ENCODE data around the gene CRAMP1.
A peak's percentile ranks its signal among the peaks of the same experiment; 100 is the strongest.

The CRAMP1 gene

DNA sequence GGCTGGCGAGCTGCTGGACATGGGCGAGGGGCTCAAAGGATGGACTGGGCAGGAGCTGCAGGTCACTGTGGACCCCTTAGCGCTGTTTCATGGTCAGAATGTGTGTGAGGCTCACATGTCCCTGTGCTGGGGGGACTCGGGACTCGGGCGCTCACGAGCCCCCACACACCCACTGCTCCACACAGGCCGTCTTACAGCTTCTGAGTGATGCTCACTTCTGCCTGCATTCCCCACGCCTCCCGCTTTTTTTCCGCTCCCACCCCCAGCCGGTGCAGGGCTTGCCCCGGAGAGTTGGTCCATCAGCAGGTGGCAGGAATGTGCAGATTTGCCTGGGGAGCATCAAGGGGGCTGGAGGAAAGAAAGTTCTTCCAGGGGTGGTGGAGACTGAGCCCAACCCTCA, 45.7 kb downstream of the CRAMP1 start:
- no peak for DNase-seq

DNA sequence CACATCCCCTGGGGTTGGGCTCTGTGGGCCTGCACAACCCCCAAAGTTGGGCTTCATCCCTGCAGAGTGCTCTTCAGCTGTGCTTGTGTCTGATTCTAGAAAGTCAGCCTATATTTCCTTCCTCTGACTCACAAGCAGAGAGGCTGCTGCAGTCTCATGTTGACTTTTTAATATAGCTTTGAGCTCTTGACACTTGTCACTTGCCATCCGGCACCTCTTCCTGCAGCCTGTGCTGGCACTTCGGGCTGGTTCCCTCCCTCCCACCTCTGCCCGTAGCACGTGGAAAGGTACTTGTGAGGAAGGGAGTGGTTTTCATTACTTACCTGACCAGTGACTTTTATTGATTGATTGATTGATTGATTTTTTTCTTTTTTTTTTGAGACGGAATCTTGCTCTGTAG, 46.9 kb downstream of the CRAMP1 start:
- no peak for DNase-seq

GRCh38 chr16:1661826-1662225, 49.7 kb downstream of the CRAMP1 start:
- DNase-seq, result no peak

GRCh38 chr16:1662543-1662942, 50.4 kb downstream of the CRAMP1 start:
- DNase-seq, result no peak

- no peak for DNase-seq
Measured at GRCh38 chr16:1665829-1666228, 53.7 kb downstream of the CRAMP1 start.

- DNase-seq, result no peak
Measured at GRCh38 chr16:1666316-1666715, 54.2 kb downstream of the CRAMP1 start.

GRCh38 chr16:1667271-1667670, 55.1 kb downstream of the CRAMP1 start:
- no peak for DNase-seq

DNA sequence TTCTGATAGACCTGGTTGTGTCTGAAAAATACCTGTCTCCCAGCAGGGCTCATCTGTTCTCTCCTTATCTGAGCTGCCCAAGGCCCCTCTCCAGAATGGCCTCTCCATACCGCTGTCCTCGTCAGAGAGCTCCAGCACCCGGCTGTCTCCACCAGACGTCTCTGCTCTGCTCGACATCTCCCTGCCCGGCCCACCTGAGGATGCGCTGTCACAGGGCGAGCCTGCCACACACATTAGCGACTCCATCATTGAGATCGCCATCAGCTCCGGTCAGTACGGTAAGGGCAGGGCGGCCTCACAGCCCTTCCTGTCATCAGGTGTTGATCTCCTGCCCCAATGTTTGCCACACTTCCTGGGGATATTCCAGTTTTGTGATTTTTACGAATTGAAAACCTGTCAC, 55.8 kb downstream of the CRAMP1 start:
- DNase-seq, result no peak

GRCh38 chr16:1668612-1669319, 56.6 kb downstream of the CRAMP1 start:
- no peak for DNase-seq

GRCh38 chr16:1669698-1670097, 57.5 kb downstream of the CRAMP1 start:
- no peak for DNase-seq

GRCh38 chr16:1670371-1670770, 58.2 kb downstream of the CRAMP1 start:
- DNase-seq, result no peak

- no peak for DNase-seq
Measured at GRCh38 chr16:1670866-1671265, 58.7 kb downstream of the CRAMP1 start.

DNA sequence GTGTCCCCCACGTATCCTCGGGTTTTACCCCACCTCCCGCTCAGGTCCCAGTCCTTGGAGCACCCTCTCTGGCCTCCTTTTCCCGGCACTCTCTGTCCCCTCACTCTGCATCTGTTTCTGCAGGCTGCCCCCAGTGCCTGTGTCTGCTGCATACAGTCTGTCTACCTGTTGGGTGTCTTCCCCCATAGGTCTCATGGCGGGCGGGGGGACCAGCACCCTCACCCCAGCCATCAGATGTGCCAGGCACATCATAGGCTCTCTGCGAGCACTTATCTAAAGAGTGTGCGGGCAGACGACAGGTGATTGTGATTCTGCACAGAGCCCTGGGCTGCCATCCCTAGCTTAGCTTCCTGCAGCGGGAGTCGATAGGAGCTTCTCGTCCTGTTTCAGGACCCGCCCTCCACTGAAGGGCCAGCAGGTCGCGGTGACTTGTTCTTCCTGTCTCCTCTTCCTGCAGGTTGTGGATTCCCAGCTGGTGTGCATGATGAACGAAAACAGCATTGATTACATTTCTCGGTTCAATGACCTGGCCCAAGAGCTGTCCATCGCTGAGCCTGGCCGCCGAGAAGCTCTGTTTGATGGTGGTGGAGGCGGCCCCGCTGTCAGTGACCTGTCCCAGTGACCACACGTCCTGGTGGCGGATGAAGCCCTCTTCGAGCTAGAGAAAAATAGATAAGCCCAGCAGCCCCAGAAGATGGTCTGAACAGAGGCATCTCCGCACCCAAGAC, 61.4 kb downstream of the CRAMP1 start:
- DNase-seq, result no peak

- DNase-seq, result no peak
Measured at GRCh38 chr16:1674306-1674705, 62.1 kb downstream of the CRAMP1 start.

DNA sequence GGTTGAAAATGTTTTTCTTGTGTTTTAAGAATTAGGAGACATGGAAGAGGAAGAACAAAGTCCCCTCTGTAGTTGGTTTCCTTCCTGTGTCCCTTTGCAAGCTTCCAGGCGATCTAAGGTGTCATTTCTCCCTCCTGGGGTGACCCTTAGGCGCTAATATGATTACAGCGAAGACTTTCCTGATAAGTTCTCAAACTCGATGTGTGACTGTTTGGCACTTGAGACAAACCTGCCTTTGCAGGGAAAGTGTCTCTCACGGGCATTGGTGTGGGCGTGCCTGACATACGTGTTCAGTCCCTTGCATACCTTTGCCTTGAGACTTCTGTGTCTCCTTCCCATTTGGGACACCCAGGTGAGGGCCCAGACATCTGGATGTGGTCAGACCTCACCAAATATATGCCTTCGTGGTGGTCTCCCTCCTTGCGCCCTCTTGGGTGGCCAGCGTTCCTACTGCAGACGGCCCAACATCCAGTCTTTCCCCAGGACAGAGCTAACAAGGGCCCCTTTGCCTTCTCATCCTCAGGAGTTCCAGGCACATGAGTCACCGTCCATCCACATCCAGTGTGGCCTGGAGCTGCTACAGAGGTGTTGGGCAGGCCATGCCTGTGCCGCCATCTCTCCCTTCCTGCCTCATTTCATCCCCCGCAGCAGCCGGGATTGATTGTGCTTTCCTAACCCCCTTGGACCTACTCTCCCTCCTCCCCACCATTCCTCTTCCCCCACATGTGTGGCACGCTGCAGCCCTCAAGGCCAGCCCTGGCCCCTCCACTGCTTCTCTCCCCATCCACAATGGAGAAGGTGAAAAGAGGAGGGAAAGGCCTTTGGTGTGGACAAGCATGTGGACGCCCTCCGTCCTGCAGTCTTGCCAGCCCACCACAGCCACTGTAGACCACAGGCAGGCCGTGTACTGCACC, 62.8 kb downstream of the CRAMP1 start:
- DNase-seq, result no peak

DNA sequence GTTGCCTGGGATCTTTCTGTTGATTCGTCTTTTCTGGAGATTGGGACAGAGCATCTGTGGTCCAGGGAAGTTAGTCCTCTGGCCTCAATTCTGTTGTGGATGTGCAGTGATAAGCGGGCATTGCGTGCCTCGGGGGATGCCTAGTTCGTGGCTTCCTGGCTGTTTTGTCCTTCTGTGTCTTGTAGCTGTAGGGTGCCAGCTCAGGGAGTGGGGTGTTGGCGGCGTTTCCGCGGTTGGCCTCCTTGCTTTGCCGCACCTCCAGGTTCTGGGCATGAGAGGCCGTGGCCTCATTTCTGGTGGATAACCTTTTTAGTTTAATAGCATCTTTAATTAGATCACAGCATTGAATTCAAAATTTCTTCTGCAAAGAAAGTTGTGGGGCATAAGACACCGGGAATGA, 64.5 kb downstream of the CRAMP1 start:
- no peak for DNase-seq

DNA sequence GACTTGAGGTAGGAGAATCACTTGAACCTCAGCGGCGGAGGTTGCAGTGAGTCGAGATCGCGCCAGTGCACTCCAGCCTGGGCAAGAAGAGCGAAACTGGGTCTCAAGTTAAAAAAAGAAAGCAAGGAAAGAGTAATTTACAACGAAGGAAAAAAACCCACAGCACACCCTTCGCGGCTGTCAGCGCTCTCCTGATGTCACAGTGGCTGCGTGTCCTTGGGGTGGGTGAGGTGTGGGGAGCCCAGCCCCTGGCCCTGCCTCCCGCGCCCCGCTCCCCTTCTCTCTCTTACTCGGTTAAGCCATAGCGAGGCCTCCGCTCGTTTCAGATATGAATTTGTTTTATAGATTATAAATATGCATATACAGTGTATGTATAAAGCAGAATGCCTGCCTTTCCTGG, 65.2 kb downstream of the CRAMP1 start:
- DNase-seq, result no peak

- DNase-seq, result peak; percentile 87
Measured at GRCh38 chr16:1677942-1678499, 65.9 kb downstream of the CRAMP1 start, which contains the start of gene JPT2. Gene JPT2 (plus strand): TSS chr16:1678279. CDS start chr16:1678313, 34 bp downstream.

DNA sequence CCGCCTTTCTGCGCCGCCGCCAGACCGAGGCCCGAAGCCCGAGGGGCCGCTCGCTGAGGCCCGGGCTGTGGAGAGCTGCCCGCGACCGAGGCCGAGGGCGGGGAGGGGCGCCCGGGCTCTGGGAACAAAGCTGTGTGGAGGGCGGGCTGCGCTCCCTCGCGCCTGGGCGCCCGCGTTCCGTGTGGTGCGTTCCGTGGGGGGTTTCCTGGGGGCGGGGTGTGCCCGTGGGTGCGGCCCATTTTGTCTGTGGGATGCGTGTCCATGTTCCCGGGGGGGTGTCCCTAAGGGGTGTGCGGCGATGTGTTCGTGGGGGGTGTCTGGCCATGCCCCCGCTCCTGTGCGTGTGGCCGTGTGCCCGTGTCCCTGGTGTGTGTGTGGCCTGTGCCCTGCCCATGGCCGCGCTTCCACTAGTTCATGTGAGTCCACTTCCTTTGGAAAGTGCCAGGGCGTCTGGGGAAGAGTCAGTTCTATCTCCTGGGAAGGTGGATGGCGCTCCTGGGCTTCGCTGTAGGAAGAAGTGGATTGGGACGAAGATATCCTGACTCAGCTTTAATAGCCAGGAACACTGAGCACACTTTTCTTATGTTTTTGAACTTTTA, 66.4 kb downstream of the CRAMP1 start:
- DNase-seq, result peak; percentile 3

DNA sequence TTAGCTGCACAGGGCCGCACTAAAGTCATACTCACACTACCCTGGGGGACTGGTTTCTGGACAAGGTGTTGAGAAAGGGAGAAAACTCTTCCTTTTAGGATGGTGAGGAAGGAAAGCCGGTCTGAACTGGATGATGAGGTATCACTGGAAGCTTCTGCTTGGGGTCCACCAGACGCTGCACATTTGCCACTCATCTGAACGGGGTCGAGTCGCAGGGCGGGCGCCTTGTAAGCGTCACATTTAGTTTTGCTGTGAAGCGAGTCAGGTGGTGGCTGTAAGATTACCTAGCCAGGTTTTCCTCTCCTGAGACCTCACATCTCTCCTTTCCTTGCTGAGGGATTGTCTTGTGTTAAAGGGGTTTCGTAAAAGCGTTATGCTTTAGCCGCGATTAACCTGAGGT, 68.2 kb downstream of the CRAMP1 start:
- DNase-seq, result no peak

DNA sequence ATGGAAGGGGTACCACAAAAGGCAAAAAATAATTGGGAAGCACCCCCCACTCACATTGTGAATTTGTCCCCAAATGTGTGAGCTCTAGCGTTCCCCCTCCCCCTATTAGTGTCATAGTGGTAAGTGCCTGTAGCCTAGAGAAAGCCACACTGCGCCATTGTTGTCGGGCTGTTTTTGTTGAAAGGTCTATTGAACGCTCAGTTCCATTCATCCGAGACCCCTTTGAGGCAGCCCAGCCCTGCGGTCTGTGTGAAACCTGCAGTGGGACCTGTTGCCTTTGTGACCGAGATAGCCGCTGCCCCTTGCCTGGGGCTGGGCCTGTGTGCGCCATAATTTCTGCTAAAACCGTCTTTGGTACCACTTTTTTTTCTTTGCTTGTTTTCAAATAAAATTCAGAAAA, 68.9 kb downstream of the CRAMP1 start:
- DNase-seq, result no peak

GRCh38 chr16:1687427-1688316, 75.5 kb downstream of the CRAMP1 start:
- DNase-seq, result no peak
